ENCODE results near the gene ZBTB25. TPM values are rescaled to one million over a fixed set of nuclear protein-coding genes. Genes with fewer than 3 reads are reported as not detected.

The ZBTB25 gene
- 2.4 and 2.6 TPM in 2 replicates for total RNA-seq

DNA sequence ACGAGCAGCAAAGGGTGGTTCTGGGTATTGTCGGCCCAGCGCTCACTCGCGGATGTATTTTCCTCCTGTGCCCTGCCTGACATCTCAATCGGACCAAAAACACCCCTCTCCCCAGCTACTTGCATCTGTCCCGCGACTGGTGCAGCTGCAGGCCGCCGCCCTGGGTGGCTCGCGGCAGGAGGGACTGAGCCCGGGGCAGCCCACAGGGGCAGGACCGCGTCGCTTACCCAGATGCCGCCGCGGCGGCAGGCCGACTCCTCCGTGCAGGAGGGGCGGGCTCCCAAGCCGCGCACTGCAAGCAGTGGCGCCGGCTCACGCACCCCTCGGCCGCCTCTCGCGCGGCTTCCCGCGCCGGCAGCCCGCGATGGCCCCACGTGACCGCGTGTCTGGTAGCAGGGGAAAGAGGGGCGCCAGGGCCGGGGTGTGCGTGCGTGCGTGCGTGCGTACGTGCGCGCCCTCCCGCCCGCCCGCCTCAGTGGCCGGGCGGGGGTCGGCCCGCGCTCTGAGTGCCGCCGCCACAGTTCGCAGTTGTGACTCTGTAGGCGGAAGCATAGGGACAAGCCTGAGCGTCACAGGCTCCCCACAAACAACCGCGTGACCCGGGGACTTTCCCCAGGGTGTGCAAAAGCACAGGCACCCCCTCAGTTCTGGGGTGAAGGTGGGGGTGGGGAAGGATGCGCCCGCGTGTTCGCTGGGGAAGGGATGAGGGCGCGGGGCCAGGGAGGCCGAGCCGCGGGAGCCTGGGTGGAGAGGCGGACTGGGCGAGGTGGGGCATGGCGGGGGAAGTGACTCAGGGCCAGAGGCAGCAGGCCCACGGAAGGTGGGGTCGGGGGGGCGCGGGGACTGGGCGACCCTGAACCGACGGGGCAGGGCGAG is at the start of gene ZBTB25:
TSS of gene ZBTB25 (minus strand) at position 405 of the 876 bp plus-strand sequence. CDS start 13,305 bp downstream, outside the sequence.
- peak within 1 kb of the TSS; percentile 68 for H3K4me3 ChIP-seq (ENCODE audit: low read depth, low read length)
- no peak for DNase-seq (ENCODE audit: low read depth)
- no peak for TF ChIP-seq CTCF (conservative IDR thresholded peaks at IDR 0.05; ENCODE audit: low read depth, low read length)

DNA sequence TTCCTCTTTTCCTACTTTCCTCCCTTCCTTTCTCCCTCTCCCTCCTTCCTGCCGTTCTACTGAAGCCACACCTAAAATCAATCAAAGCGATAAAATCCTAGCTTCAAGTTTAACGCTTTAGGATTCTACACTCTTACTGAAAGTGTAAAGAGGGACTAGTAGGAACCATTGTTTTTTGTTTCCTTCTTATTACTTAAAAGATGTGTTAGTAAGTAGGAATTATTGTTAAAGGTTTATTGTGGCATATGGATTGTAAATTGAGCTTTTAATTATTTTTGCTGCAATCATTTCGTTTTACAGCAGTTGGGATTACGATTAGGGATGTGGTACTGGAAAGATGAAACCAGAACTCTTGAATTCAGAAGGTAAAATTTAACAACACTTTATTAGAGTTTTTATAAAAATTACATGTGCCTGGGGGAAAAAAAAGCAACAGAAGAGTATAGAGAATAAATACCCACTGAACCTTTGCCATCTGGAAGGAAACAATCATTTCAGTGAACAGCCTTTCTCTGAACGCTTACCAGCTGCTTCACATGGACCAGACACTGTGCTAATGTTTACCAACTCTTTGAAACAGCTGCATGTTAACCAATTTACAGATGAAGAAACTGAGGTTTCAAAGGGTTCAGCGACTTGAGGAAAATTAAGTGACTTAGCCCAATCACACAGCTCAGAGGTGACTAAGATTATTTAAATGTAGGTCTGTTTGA is 47.1 kb upstream of the ZBTB25 start:
- no peak for DNase-seq (ENCODE audit: low read depth)
- TF ChIP-seq CTCF (conservative IDR thresholded peaks at IDR 0.05; ENCODE audit: low read depth, low read length) = no peak
- no peak overlapping the region for H3K4me3 ChIP-seq (ENCODE audit: low read depth, low read length)

GRCh38 chr14:64549791-64550620 is 46.4 kb upstream of the ZBTB25 start, which contains the start of gene PPP1R36:
PPP1R36 (plus strand) TSS chr14:64549961; CDS start chr14:64549998, 37 bp downstream.
- peak within 1 kb of the TSS; percentile 36 for H3K4me3 ChIP-seq (ENCODE audit: low read depth, low read length)
- no peak for TF ChIP-seq CTCF (conservative IDR thresholded peaks at IDR 0.05; ENCODE audit: low read depth, low read length)
- no peak for DNase-seq (ENCODE audit: low read depth)

- TF ChIP-seq CTCF (conservative IDR thresholded peaks at IDR 0.05; ENCODE audit: low read depth, low read length) = no peak
- no peak for DNase-seq (ENCODE audit: low read depth)
- no peak overlapping the region for H3K4me3 ChIP-seq (ENCODE audit: low read depth, low read length)
Measured at GRCh38 chr14:64549016-64549415, 45.4 kb upstream of the ZBTB25 start.

DNA sequence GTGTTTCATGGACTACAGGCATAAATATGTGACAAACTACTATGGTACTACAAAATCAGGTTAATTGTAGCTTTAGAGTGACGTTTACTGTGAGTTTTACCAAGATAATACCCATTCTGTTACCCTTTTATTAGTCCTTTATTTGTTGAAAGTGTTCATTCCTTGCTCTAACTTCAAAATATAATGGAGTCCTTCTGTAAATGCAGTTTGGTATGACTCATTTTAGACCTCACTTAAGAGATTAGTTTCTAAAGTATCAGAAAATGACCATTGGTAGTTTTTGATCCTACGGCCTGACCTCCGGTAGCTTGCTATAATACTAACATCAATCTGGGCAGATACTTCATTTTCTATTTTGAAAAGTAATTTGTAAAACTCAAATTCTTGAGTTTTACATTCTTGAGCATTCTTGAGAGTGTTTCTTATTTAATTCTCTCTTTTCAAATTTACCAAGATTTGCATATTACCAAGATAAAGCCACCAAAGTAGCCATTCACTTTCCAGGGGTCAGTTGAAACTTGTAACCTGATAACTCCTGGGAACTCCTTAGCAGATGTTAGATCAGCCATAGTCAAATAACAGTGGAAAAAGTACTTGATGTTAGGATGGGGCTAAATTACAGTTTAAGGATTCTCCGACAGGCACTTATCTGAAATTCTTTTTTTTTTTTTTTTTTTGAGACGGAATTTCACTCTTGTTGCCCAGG is 41.1 kb upstream of the ZBTB25 start:
- TF ChIP-seq CTCF (conservative IDR thresholded peaks at IDR 0.05; ENCODE audit: low read depth, low read length) = no peak
- no peak for DNase-seq (ENCODE audit: low read depth)
- no peak overlapping the region for H3K4me3 ChIP-seq (ENCODE audit: low read depth, low read length)

DNA sequence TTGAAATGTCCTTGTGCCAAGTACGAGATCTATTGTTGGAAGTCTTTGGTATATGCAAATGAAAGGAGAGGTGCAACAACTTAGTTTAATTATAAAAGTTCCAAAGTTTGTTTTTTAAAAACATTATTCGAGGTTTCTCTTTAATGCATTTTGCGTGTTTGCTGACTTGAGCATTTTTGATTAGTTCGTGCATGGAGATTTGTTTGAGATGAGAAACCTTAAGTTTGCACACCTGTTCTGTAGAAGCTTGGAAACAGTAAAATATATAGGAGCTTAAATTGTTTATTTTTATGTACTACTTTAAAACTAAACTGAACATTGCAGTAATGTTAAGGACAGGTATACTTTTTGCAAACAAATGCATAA is 39.2 kb upstream of the ZBTB25 start:
- peak overlapping the region; percentile 52 for H3K4me3 ChIP-seq (ENCODE audit: low read depth, low read length)
- no peak for TF ChIP-seq CTCF (conservative IDR thresholded peaks at IDR 0.05; ENCODE audit: low read depth, low read length)

More for the DNA sequence above, 39.2 kb upstream of the ZBTB25 start:
- no peak for DNase-seq (ENCODE audit: low read depth)

All from epithelial cell of proximal tubule (primary cell).